ENCODE measurements around the gene LTBP2.

LTBP2 gene

DNA sequence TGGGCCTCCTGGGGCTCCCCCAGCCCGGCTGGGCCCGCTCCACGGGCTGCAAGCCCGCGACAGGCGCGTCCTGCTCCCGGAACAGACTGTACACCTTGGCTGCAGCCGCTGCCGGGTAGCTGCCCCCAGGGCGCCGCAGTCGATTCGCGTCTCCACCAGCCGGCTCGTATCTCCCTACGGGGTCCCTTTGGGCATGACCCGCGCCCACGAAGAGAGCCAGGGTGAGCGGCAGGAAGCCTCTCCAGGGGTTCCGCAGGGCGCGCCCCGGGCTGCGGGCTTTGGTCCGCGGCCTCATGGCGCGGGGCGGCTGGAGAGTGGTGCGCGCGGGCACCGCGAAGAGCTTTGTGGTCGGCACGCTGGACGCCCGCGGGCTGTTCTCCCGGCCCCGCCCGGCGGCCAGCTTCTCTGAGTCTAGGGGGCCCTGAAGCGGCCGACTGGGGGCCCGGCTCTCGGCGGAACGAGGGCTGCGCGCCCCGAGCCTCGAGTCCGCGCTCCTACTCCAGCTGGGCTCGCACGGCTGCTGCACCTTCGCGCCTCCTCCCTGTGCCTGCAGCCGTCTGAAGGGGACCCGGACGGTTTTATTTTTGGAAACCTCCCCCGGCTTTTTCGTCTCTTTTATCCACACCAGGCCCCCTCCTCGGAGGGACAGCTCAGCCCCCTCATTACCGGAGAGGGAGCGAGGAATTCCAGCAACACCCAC lies at the start of gene LTBP2:
LTBP2 (minus strand) TSS at position 588 of the 700 bp plus-strand sequence; CDS start at position 295, 293 bp downstream.
- Histone ChIP-seq H3K4me3 (peak within 1 kb of the TSS; percentile 45 to 69 (median 61)), H3K27ac (peak within 1 kb of the TSS; percentile 9 to 91 (median 73))

DNA sequence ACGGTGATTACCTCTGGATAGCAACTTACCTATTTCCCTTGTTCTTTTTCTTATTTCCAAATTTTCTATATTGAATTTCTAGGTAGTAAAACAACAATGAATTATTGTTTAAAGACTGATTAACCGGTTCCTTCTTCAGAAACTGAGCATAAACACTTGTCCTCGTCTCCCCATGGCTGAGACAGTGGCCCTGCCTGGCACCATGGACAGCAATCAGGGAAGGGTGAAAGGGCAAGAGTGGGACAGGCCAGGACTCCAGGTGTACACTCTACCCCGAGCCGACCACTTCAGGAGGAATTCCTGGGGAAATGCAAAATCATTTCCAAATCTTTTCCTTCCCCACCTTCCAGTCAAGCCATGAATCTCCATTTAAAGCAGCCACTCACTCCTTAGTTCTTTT lies 48.8 kb upstream of the LTBP2 start:
- no peak overlapping the region for H3K27ac ChIP-seq
- no peak overlapping the region for H3K4me3 ChIP-seq

DNA sequence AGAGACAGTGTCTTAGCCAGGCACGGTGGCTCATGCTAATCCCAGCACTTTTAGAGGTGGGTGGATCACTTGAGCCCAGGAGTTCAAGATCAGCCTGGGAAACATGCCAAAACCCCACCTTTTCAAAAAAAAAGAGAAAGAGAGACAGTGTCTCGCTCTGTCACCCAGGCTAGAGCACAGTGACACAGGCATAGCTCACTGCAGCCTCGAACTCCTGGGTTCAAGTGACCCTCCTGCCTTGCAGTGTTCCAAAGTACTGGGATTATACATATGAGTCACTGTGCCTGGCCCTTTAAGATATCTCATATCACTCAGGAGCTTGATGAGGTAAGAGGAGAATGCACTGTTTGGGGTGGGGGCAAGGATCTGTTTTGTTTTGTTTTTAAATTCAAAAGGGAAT lies 48.1 kb upstream of the LTBP2 start:
- H3K27ac ChIP-seq, result no peak overlapping the region

DNA sequence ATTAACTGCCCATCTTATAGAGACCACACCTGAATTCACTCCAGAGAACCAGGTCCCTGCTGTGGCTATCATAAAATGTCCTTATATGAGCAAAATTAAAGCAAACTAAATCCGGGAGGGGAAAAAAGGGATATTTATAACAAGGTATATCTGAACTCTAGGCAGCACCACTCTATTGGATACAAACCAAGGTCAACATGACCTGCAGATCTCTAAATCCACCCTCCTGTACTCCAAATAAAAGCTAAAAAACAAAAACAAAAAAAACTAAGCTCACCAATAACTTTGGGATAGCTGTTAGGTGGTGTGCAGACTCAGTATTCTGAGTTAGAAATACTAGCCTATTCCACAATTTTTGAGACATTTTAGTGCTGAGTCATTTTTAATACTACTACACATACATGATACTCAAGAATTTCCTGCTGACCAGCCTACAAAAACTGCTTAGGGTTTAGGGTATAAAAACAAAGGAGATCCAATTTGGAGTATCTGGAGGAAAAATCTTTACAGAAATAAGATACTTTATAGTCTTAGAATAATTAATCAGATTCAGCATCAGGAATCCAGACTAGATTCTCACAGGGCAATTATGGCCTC lies 46.6 kb upstream of the LTBP2 start:
- no peak overlapping the region for H3K27ac ChIP-seq
- H3K4me3 ChIP-seq, result no peak overlapping the region

More for the DNA sequence above, 48.1 kb upstream of the LTBP2 start:
- no peak overlapping the region for H3K4me3 ChIP-seq

DNA sequence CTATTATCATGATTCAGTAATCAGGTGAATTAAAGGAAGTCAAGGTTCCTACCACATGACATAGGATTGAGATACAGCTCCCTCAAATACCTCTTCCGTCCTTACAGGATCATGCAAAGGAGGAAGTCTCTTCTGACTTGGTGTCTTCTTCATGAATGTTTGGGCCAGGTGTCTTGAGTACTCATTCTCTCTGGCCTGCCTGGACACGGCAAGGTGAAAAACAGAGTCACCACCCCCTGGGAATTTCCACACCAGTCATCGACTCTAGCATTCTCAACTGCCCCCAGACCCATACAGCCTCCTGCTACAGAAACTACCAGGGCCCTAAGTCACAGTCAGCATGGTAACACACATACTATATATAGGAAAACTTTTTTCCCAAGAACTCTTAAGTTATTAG lies 44.9 kb upstream of the LTBP2 start:
- Histone ChIP-seq H3K4me3 (no peak overlapping the region), H3K27ac (peak overlapping the region in 1 of 21 experiments; percentile 70)

DNA sequence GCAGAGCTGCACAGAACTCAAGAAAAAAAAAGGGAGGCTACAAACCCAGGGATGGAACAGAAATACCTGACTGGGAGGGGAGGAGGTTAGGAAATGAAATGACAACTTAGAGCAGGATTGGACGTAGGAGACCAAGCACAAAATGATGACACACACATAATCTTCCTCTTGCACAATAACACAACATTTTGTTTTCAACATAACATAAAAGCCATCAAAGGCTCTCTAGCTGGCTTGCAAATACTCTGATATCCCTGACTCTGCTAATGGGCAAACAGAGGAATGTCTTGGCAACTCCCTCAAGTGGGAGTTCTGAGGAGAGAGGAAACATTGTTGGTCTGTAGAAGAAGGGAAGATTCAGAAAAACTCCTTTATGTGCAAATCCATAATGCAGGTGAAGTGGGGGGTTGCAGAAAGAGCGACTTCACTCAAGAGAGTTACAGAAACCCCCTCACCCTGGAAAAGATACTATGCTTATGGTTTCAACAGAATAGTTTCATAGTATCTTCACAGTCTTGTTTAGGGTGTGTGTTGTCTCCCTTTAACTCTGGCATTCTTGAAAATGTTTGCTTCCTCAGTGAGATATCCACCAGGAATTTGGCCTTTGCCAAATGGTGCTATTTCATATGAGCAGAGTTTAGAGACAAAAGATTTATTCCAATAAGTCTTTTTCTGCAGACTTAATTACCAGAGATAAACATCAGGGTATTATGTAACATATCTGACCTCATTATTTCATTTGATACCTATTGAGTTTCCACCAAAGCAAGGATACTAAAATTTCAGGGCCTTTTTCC lies 43.8 kb upstream of the LTBP2 start:
- peak overlapping the region in 7 of 21 experiments; percentile 3 to 70 (median 21) for H3K27ac ChIP-seq

DNA sequence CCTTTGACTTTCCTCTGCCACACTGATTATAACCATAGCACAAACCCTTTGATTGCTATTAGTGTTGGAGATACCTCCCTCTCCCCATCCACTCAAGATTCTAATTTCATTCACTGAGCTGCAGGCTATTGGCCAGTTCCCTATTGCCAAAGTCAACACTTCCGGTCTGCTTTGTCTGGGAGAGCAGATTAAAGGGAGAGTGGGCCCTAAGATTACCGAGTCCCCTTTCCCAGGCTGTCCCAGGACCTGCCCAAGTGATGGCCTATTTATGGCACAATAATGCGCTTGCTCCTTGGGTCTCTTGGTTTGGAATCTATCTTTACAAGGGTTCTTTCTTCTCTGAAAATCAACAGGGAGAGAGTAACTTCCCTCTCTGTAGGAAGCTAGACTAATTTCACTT lies 42.9 kb upstream of the LTBP2 start:
- Histone ChIP-seq H3K27ac (peak overlapping the region in 7 of 21 experiments; percentile 8 to 70 (median 38)), H3K4me3 (no peak overlapping the region)

More for the DNA sequence above, 43.8 kb upstream of the LTBP2 start:
- H3K4me3 ChIP-seq, result no peak overlapping the region

DNA sequence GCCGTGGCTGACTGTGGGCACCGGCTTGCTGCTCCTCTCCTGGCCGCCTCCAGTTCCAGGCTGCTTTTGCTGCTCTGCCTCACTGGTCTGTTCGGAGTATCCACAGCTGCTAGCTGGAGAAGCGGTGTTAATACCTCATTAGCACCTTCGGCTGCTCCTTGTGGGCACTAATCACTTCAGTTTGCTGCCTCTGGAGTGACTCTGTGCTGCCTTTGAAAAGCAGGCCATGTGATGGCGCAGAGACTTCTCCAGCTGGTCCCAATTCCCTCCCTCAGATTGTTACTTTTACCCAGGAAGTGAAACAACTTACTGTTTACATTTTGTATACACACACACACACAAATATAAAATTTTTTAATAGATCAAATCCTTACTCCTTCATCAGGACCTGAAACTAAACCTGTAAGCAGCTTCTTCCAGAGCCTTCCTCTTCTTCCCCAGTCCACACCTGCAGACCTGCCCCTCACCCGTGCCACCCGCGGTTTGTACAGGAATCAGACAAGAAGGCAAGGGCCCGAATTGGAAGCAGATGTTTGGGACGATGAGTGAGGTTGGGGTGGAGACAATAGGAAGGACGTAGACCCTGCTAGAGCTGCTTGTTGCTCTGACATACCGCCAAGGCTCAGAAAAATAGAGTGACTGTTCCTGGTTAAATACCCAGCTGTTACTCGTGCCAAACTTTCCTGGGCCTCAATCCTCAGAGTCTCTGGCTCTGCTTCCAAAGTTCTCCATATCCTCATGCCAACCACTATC lies 41.5 kb upstream of the LTBP2 start:
- peak overlapping the region in 3 of 21 experiments; percentile 27 to 52 (median 39) for H3K27ac ChIP-seq
- H3K4me3 ChIP-seq, result no peak overlapping the region

DNA sequence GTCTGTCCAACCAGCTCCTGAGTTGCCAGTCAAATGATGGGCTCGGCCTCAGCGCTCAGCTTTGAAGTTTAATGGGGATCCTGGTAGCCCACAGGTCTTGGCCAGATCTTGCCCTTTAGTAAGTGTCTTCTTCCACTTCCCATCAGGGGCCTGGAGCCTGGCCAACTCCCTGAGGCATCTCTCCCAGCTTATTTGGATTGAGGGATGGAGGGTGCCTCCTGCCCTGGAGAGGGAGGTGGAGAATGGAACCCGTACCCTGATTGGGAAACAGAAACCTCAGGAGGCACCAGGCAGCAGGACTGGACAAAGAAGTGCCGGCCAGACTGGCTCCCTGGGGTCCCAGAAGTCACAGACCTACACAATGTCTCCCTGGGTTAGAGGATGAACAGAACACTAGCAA lies 40.5 kb upstream of the LTBP2 start:
- no peak overlapping the region for H3K4me3 ChIP-seq
- peak overlapping the region in 1 of 21 experiments; percentile 24 for H3K27ac ChIP-seq

DNA sequence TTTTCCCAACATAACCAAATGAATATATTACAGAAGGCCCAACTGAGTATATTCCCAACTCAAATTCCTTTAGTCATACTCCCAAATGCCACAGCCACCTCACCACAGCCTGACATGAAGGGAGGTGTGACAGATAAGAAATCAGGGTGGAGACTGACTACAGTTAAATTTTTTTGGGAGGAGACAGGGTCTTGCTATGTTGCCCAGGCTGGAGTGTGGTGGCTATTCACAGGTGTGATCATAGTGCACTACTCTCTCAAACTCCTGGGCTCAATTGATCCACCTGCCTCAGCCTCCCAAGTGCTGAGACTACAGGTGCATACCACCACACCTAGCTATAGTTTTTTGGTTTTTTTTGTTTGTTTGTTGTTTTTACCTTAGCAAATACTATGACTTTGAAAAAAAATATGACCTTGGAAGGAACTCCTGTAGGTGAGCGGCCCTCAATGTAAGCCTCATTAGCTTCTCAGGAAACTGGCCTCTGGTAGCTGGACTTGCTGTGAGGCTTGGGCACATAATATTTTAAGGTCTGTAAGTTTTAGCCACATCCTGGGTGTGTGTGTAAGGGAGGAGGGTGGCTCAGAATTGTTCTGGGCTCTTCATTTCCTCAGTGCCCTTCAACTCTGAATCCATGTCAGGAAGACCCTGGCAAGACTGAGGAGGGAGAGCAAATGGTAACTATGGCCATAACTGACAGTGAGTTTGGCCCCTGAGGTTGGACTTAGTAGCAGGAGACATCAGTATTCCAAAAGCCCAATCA lies 39.1 kb upstream of the LTBP2 start:
- Histone ChIP-seq H3K4me3 (no peak overlapping the region), H3K27ac (no peak overlapping the region)

DNA sequence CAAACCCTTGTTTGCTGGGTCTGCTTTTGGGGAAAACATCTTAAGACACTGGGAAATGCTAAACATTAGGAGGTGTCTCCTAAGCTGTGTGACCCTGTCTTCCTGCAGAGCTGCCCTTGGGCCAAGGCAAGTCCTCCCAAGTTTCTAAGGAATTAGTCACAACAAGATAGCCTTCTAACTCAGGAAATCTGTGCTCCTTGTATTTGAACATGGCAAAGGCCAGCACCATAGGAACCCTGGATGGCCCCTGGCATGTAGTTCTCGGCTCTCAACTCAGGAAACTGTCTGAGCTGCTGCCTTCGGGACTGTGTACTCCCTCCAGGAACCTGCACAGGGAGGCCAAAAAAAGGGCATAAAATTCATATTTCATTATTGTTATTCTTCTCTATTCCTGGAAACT lies 37.6 kb upstream of the LTBP2 start:
- peak overlapping the region in 3 of 21 experiments; percentile 15 to 52 (median 44) for H3K27ac ChIP-seq
- no peak overlapping the region for H3K4me3 ChIP-seq

DNA sequence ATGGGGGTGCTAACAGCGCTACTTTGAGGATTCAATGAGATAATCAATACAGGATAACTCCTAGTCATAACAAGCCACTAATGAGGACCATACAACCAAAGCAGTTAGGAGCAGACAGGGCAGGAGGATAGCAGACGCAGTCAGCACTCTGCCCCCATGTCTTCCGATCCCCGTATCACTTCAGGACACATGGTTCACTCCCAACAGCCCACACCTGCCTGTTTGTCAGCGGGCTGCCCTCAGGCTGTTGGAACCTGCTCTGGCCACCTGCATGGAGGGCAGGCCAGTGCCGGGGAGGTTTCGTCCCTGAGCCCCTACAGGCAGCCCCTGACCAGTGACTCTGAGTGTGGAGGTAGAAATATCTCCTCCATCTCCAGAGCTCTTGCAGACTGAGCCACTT lies 37.1 kb upstream of the LTBP2 start:
- Histone ChIP-seq H3K27ac (peak overlapping the region in 3 of 21 experiments; percentile 39 to 52 (median 44)), H3K4me3 (no peak overlapping the region)

DNA sequence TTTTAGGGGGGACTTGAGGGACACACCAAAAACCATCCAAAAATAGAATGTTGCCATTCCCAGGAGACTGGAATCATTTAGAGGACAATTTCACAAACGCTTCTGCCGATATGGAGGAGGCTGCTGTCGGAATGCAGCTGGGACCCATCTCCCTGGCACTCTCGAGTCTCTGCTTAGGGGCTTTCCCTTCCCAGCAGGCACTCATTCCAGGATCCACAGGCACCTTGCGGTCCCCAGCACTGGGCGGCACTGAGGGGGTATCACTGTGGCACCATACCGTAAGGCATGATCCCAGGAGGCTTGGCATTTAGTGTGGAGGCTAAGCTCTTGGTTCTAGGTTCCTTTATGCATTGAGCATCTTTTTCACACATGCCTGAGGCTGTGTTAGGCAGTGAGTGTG lies 36.6 kb upstream of the LTBP2 start:
- no peak overlapping the region for H3K4me3 ChIP-seq
- peak overlapping the region in 5 of 21 experiments; percentile 31 to 63 (median 46) for H3K27ac ChIP-seq

DNA sequence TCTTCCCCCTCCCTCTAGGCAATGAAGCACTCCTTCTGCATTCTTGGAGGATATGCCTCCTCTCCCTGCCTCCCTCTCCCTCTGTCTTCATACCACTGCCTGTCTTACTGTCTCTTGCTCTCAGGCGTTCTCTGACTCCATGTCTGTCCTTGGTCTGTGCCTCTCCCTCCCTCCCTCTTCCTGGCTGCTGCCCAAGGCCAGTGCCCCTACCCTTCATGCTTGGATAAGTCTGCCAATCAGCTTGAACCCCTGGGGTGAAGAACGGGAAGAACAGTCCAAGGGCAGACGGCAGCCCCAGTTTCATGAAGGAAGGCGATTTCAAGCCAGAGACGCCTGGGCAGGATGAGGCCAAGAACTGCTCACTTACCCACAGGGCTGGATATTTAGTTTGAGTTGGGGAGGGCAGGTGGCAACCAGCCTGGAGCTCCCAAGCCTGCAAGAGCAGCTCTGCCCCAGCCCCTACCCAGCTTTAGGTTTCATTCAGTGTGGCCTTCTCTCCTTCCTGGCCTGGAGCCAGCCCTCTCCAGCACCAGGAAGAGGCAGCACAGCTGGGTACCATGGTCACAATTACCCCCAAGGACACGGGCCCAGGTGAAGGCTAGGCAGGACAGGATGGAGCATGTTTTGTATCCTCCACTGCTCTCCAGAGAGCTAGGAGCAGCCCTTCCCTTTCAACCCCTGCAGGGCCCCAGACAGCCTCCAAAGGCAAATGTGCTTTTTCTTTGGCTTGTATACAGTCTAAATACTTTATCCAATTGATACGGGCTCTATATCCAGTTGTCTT lies 35.8 kb upstream of the LTBP2 start:
- H3K27ac ChIP-seq, result peak overlapping the region in 6 of 21 experiments; percentile 31 to 63 (median 42)
- H3K4me3 ChIP-seq, result no peak overlapping the region

DNA sequence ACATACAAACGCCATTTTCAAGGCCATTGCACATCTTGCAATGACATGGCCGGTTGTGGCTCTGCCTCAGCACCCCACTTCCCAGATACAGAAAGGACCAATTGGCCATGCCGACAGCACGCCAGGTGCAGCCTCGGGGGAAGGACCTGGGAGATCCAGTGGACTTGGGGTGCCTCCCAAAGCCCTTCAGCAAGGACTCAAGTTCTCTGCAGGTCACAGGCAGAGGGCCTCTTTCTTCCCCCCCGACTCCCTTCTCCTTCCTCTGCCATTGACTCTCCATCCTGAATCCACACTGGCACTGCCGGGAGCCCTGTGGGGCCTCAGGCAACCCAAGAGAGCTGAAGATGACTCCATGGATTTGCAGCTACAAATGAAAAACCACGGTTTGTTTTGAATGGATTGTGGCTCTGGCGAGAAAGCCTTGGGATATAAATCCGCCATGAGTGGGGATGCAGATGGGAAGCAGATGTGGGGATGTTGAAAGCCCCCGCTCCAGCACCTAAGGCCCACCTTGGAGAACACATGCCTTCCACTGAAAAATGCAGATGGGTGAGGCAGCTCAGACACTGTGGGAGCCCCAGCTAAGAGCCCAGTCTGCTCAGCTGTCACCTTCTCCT lies 35.1 kb upstream of the LTBP2 start:
- Histone ChIP-seq H3K27ac (peak overlapping the region in 5 of 21 experiments; percentile 9 to 63 (median 46)), H3K4me3 (no peak overlapping the region)

DNA sequence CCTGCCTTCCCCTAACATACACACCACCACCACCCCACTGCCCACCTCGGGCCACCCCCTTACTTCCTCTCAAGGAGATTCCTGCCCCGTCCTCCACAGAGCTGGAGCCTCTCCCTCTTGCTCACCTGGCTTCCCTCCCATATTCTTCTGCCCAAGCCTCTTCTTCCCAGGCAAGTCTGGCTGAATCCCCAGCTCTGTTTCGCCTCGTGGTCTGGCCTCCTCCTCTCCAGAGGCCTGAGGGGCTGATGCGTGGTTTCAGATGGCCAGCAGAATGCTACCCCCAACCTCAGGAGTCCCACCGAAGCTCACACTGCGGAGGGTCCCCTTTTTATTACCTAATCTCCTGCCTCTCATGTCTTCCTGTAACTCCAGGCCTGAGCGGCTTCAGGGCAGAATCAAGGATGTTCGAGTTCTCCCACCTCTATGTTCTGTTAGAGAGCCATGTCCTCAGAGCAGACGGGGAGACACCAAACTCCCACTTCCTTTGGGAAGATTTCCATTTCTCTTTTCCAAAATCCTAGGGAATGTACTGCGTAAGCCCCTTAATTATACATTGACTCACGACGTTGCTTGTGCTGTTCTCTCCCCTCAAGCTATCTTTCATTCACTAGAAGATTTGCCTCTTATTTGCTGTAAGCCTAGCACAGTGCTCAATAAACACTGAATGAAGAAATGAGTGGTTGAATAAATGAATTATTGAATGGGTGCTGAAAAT lies 33.9 kb upstream of the LTBP2 start:
- Histone ChIP-seq H3K4me3 (no peak overlapping the region), H3K27ac (peak overlapping the region in 5 of 21 experiments; percentile 6 to 80 (median 29))

DNA sequence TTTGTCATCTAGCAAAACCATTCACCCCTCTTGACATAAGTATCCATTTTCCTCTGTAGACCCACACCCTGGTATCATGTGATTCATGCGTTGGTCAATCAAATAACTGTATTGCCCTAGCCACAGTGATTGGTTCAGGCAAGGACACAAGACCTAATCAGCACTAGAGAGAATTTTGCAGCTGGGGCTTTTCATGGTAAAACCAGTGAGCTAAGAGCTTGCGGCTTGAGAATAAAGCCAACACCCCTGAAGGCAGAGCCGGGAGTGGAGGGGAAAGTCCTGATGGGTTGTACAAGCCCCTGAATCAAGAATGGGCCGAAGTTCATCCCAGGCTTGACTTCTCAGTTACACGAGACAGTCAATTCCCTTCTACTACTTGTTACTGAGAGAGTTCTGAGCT lies 33.2 kb upstream of the LTBP2 start:
- H3K27ac ChIP-seq, result peak overlapping the region in 5 of 21 experiments; percentile 6 to 80 (median 29)

More for the DNA sequence above, 33.2 kb upstream of the LTBP2 start:
- H3K4me3 ChIP-seq, result no peak overlapping the region

All from skin epidermis (tissue), 12 donors.